GM19043 (cell line): ENCODE results near the gene RPS6KC1.
"Not testable (repeated sequence)": the region's sequence is repeated elsewhere in the genome, so short reads cannot be mapped to it uniquely, and the experiment has no call there.

Source experiments
- ATAC-seq: cut with Tn5 transposase; IDR thresholded peaks from one replicate; pipeline ENCODE4 v1.9.1; 2021; ENCODE audit warnings: low read depth; ENCODE audit not compliant: unreplicated experiment

The RPS6KC1 gene

GRCh38 chr1:213104604-213105003, 53.6 kb downstream of the RPS6KC1 start:
- ATAC-seq, result no peak

DNA sequence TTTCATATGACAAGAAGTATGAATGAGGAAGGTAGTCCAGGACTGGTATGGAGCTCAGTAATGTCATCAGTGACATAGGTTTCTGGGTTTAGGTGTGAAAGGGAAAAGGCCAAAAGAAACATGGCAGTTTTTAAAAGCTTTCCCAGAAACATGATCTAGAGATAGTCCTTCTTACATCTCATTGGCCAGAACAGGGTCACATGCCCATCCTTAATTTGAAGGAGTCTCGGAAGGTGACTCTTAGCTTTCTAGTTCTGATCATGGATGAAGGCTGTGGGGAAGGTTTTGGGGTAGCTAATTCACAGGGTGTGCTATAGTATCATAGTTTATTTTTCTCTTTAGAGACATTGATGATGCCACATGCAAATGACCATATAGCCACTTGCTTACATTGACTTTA, 55.3 kb downstream of the RPS6KC1 start:
- no peak for ATAC-seq

- no peak for ATAC-seq
These were observed 56.6 kb downstream of the RPS6KC1 start for GRCh38 chr1:213107613-213108012.

GRCh38 chr1:213110349-213111300, 59.6 kb downstream of the RPS6KC1 start:
- peak; percentile 89 for ATAC-seq

DNA sequence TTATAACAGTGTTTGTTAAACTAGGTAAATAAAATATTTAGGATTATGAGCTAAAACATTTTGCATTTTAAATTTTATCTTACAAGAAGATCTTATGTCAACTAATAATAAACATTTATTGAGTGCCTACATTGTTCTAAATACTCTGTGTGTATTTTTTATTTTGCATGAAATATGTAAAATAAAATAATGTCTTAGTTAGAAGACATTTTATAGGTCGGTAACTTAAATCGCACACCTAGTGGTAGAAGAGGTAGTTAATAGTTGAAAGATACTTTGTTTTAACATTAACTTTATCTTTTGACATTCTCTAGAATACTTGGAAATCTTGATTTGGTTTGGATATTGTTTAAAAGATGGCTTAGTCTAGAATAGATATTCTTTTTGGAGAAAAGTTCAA, 60.5 kb downstream of the RPS6KC1 start:
- ATAC-seq, result no peak

DNA sequence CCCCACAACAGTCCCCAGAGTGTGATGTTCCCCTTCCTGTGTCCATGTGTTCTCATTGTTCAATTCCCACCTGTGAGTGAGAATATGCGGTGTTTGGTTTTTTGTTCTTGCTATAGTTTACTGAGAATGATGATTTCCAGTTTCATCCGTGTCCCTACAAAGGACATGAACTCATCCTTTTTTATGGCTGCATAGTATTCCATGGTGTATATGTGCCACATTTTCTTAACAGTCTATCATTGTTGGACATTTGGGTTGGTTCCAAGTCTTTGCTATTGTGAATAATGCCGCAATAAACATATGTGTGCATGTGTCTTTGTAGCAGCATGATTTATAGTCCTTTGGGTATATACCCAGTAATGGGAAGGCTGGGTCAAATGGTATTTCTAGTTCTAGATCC, 61.7 kb downstream of the RPS6KC1 start:
- not testable (repeated sequence) for ATAC-seq

GRCh38 chr1:213117699-213118180, 66.7 kb downstream of the RPS6KC1 start:
- ATAC-seq, result not testable (repeated sequence)

GRCh38 chr1:213119794-213120193, 68.8 kb downstream of the RPS6KC1 start:
- ATAC-seq, result no peak

DNA sequence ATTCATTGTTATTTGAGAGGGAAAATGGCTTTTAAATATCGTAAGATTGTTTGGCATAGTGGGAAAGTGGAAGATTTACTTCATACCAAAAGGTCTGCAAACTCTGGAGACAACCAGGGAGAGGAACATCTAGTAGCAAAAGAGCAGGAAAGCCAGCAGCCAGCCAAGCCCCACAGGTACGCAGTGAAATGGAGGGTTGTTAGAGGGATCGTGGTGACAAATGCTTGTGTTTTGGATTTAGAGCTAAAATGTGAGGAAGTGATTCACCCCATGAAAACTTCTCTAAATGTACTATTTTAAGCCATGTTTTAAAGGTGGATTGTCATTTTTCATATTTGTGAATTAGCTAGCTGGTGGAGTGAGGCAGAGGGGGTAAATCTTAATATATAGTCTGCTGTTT, 69.3 kb downstream of the RPS6KC1 start:
- ATAC-seq, result no peak

- ATAC-seq, result no peak
These were observed 69.9 kb downstream of the RPS6KC1 start for GRCh38 chr1:213120961-213121360.

- no peak for ATAC-seq
These were observed 71.5 kb downstream of the RPS6KC1 start for GRCh38 chr1:213122514-213122929.

DNA sequence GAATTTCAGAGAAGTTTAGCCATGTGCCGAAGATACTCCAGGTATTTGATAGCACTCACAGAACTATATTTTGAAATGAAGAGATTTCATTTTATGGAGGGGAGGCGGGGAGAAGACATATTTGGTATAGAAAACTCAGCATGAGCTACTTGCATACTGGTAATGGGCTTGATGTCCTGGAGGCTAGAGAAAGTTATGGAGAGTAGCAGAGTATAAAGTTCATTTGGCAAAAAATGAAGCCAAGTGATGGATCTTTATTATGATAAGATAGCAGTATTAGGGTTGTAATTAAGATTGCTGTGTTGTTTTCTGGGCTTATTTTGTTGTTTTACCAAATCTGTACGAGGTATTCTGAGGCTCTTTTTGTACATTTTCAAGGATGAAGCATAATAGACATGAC, 72.0 kb downstream of the RPS6KC1 start:
- ATAC-seq, result no peak

DNA sequence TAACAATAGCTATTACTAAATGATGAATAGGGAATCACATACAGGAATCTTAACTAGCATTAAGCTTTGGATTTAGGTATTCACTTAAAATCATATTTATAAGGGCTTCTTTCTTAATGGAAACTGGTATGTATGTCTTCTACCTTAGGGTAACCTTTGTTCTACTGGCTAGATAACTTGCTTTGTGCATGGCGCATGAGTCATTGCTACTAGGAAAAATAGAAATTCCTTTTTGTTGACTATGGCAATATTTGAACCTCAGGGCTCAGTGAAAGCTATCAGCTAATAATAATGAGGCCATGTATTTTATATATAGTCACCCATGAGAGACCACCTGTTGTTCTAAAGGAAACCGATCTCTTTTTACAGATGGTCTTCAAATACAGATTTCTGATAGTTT, 72.5 kb downstream of the RPS6KC1 start:
- no peak for ATAC-seq

DNA sequence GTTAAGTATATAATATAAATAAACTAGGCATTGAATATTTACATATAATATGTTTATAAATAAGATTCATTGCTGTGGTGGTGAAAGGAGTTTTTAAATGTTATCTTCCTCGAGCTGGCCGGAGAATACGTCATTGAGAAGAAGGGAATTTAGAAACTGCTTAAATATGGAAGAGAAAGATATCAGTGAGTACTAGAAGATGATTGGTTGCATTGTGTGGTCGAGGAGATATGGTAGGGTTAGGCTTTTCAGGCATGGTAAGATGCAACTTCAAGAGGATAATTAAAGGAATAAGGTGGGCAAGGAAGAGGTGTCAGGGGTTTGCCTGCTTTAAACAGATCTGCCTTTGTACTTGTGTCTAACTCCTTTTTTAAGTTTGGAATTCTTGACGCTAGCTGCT, 73.5 kb downstream of the RPS6KC1 start:
- no peak for ATAC-seq

GRCh38 chr1:213125643-213126042, 74.6 kb downstream of the RPS6KC1 start:
- no peak for ATAC-seq

DNA sequence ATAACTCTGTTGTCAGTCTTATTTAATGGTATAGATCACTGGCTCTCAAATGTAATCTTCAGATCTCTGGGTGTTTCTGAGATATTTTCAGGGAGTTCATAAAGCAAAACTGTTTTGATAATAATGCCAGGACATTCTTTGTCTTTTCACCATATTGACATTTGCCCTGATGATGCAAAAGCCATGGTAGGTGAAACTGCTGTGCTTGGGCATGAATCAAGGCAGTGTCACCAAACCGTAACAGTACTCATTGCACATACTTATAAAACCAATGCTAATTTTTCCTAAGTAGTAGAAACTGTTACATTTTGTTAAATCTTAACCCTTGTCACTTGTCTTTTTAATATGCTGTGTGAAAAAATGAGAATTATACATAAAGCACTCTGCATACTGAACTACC, 76.0 kb downstream of the RPS6KC1 start:
- ATAC-seq, result no peak

GRCh38 chr1:213131851-213132655, 81.0 kb downstream of the RPS6KC1 start:
- no peak for ATAC-seq

DNA sequence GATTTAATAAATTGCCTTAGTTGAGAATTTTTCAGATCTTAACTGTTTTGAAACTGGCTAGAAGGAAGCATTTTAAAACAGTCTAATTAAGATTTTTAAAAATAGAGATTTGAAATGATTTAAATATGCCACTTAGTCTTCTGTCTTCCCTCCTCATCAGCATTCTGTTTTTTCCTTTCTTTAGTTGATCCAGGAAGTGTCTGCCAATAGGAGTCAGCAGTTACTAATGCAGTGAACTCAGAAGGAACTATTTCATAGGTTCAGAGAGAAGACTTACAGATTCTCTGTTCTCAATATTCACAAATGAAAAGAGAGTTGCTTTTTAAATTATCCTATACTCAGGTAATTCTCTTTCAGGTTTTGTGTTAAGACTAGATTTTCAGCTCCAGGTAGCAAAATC, 84.5 kb downstream of the RPS6KC1 start:
- ATAC-seq, result no peak

DNA sequence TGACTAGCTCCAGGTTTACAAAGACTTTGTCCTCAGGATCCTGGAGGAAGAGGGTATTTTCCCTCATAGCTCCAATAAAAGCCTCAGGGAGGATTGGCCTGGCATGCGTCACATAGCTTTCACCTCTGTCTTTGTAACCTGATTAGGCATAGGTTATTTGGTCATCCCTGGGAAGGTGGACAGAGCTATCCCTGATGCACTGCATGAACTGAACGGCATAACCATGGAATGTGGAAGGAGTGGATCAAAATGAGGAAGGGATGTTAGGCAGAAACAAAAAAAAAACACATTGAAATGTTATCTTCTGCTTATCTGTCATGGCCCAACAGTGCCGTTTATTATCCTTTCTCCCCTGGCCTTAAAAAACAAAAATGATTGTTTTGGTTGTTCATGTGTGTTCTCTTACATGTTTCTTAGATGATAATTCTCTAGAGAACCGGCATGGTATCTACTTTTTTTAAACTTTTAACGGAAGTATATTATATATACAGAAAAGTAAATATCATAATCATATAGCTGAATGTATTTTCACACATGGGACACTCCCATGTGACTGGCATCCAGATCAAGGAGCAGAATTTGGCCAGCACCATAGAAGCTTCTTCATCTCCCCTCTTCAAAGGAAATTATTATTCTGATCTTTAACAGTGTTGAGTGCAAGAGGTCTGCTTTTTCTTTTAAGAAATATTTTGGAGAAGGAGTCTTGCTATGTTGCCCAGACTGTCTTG, 85.3 kb downstream of the RPS6KC1 start:
- no peak for ATAC-seq

GRCh38 chr1:213138391-213138790, 87.3 kb downstream of the RPS6KC1 start:
- no peak for ATAC-seq

DNA sequence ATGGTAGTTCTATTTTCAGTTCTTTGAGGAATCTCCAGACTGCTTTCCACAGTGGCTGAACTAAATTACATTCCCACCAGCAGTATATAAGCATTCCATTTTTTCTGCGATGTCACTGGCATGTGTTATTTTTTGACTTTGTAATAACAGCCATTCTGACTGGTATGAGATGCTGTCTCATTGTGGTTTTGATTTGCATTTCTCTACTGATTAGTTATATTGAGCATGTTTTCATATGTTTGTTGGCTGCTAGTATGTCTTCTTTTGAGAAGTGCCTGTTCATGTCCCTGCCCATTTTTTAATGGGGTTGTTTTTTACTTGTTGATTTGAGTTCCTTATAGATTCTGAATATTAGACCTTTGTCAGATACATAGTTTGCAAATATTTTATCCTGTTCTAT, 87.9 kb downstream of the RPS6KC1 start:
- ATAC-seq, result no peak
